ENCODE data around the gene PPP5C.

The PPP5C gene

DNA sequence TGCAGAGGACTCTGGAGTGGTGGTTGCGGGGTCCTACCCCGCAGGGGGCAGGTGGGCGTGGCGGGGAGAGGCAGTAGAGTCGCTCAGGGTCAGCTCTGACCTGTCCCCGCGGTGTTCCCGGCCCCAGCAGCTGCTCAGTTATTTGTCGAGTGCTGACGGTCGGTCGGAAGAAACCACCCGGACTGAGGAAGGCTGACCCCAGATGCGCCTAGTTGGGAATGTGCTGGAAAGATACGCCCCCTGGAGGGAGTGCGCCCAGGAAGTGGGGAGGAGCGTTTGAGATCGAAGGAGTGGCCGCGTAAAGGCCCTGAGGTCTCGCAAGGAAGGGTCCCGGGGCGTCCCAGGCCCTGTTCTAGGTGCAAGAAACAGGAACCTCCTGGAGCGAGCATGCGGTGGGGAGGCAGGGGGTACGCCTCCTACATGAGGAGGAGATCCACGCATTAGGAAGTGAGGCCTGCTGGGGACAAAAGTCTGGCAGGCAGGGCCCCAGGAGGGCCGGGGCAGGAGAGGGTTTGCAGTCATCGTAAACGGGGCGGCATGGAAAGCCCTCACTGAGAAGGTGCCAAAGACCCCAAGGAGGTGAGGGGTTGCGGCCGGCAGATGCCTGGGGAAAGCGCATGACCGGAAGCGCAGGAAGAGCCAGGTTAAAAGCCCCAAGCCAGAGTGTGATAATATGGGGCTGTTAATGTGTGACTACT lies 57.3 kb downstream of the PPP5C start:
- TF ChIP-seq MAX (IDR thresholded peaks at IDR 0.05; ENCODE audit: low read depth, low read length) (peak; percentile 91), MYC (IDR thresholded peaks at IDR 0.05; ENCODE audit: low read depth, low read length) (peak; percentile 90), POLR2A (IDR thresholded peaks at IDR 0.05; ENCODE audit: extremely low read depth, insufficient read length) (no peak)
- peak overlapping the region; percentile 48 for H3K4me3 ChIP-seq (ENCODE audit: low read depth, low read length)
- peak; percentile 95 for DNase-seq (ENCODE audit: low read depth)

GRCh38 chr19:46404753-46405468 lies 58.0 kb downstream of the PPP5C start:
- DNase-seq (ENCODE audit: low read depth): peak; percentile 54
- H3K4me3 ChIP-seq (ENCODE audit: low read depth, low read length): peak overlapping the region; percentile 48
- TF ChIP-seq MAX (IDR thresholded peaks at IDR 0.05; ENCODE audit: low read depth, low read length) (no peak; the same call in 1 of the 2 replicates), MYC (IDR thresholded peaks at IDR 0.05; ENCODE audit: low read depth, low read length) (peak; percentile 5; the same call in 1 of the 2 replicates), POLR2A (IDR thresholded peaks at IDR 0.05; ENCODE audit: extremely low read depth, insufficient read length) (no peak)

GRCh38 chr19:46406976-46407375 lies 60.1 kb downstream of the PPP5C start:
- no peak overlapping the region for H3K4me3 ChIP-seq (ENCODE audit: low read depth, low read length)
- TF ChIP-seq CTCF (IDR thresholded peaks at IDR 0.05; ENCODE audit: low read depth, low read length) (no peak), POLR2A (IDR thresholded peaks at IDR 0.05; ENCODE audit: extremely low read depth, insufficient read length) (no peak), MYC (IDR thresholded peaks at IDR 0.05; ENCODE audit: low read depth, low read length) (no peak), MAX (IDR thresholded peaks at IDR 0.05; ENCODE audit: low read depth, low read length) (no peak)
- no peak for DNase-seq (ENCODE audit: low read depth)

- TF ChIP-seq MYC (IDR thresholded peaks at IDR 0.05; ENCODE audit: low read depth, low read length) (no peak), POLR2A (IDR thresholded peaks at IDR 0.05; ENCODE audit: extremely low read depth, insufficient read length) (no peak), CTCF (IDR thresholded peaks at IDR 0.05; ENCODE audit: low read depth, low read length) (no peak), MAX (IDR thresholded peaks at IDR 0.05; ENCODE audit: low read depth, low read length) (no peak)
- no peak overlapping the region for H3K4me3 ChIP-seq (ENCODE audit: low read depth, low read length)
- DNase-seq (ENCODE audit: low read depth): no peak
Measured at GRCh38 chr19:46407856-46408663, 61.2 kb downstream of the PPP5C start.

DNA sequence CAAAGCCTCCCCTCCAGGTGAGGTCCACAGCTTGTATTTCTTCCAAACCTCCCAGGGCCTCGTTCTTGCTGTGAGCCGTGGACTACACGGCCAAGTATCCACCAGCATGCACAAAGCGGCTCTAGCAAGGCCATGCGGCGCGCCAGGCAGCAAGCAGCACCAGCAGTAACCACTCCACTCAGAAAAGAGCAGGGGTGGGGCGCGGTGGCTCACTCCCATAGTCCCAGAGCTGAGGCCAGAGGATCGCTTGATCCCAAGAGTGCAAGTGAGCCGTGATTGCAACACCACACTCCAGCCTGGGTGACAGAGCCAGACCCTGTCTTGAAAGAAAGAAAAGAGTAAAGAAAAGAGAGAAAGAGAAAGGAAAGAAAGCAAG lies 61.8 kb downstream of the PPP5C start:
- DNase-seq (ENCODE audit: low read depth): peak; percentile 60
- no peak overlapping the region for H3K4me3 ChIP-seq (ENCODE audit: low read depth, low read length)
- TF ChIP-seq MYC (IDR thresholded peaks at IDR 0.05; ENCODE audit: low read depth, low read length) (no peak), POLR2A (IDR thresholded peaks at IDR 0.05; ENCODE audit: extremely low read depth, insufficient read length) (no peak)

DNA sequence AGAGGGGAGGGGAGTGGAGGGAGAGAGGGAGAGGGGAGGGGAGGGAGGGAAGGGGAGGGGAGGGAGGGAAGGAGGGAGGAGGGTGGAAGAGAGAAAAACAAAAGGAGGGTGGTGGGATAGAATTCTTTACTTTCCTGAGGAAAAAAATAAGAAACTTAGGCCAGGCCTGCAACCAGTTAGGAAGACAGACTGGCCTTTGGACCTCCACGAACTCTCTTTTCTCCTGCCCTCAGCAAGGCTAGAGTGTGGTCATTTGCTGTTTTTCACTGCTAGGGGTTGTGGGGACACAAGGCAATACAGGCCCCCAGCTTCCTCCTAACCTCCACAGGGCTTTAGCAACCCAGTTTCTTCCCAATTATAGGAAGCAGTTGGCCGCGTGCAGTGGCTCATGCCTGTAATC lies 62.3 kb downstream of the PPP5C start:
- TF ChIP-seq MYC (IDR thresholded peaks at IDR 0.05; ENCODE audit: low read depth, low read length) (no peak), POLR2A (IDR thresholded peaks at IDR 0.05; ENCODE audit: extremely low read depth, insufficient read length) (no peak), MAX (IDR thresholded peaks at IDR 0.05; ENCODE audit: low read depth, low read length) (no peak), CTCF (IDR thresholded peaks at IDR 0.05; ENCODE audit: low read depth, low read length) (no peak)
- no peak overlapping the region for H3K4me3 ChIP-seq (ENCODE audit: low read depth, low read length)
- DNase-seq (ENCODE audit: low read depth): no peak
